Stimulated activated naive CD8-positive, alpha-beta T cell treated with anti-CD3 and anti-CD28 coated beads, Interleukin-15, Interleukin-2, amounts not matched to agents 100 ng/mL and 50 ng/mL, for 24 hours (primary cell): ENCODE results near the gene ODF4.
"Not testable (repeated sequence)": the region's sequence is repeated elsewhere in the genome, so short reads cannot be mapped to it uniquely, and the experiment has no call there.

Experiments used
- H3K27ac Mint-ChIP-seq: one replicate; pipeline ENCODE4 v1.8.0; 2021; ENCODE audit warnings: mild to moderate bottlenecking, mixed read lengths
- H3K27me3 Mint-ChIP-seq: one replicate; pipeline ENCODE4 v1.8.0; 2021; ENCODE audit warnings: mixed read lengths
- H3K36me3 Mint-ChIP-seq: one replicate; pipeline ENCODE4 v1.8.0; 2021; ENCODE audit warnings: low read depth, mixed read lengths
- H3K4me1 Mint-ChIP-seq: one replicate; pipeline ENCODE4 v1.8.0; 2021; ENCODE audit warnings: low read depth, mixed read lengths
- H3K4me3 Mint-ChIP-seq: one replicate; pipeline ENCODE4 v1.8.0; 2021; ENCODE audit warnings: mild to moderate bottlenecking, mixed read lengths
- H3K9me3 Mint-ChIP-seq: one replicate; pipeline ENCODE4 v1.8.0; 2021; ENCODE audit warnings: mixed read lengths

ODF4 gene

GRCh38 chr17:8345052-8345690 is 5.5 kb downstream of the ODF4 start:
- Mint-ChIP-seq H3K27me3 (peaks cover 17% of the 10 kb centered on the region), H3K27ac (no peak overlapping the region), H3K4me3 (no peak overlapping the region), H3K4me1 (no peaks in the 10 kb centered on the region), H3K36me3 (no peaks in the 10 kb centered on the region), H3K9me3 (no peaks in the 10 kb centered on the region)

DNA sequence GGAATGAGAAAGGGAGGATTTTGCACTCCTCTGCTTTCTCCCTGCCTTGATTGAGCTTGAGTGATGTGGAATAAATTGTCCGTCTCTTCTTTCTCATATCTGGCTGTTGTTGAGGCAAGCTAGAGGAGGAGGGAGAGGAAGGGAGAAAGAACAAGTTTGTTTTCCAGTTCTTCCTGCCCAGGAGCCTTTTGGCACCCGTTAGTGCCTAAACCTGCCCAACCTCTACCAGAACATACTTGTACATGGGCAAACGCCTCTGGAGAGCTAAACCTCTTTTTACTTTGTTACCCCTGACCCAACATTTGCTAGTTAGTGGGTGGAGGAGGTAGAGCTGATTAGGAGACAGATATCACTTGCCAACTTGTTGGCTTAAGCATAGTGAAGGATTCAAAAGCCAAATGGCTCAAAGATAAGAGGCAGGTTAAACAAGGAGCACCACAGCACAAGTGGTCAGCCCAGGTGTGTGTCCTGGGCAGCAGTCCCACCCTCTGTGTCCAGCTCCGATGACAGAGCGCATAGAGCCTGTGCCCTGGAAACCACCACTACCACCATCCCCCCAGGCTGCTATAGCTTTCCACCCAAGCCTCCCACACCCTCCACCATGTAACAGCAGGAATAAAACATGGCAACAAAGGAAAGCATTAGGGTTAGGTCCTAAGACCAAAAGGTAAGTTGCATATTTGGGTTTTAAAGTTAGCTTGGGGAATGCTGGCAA is 6.5 kb downstream of the ODF4 start:
- H3K27ac Mint-ChIP-seq, result no peak overlapping the region
- H3K9me3 Mint-ChIP-seq, result no peaks in the 10 kb centered on the region
- H3K4me3 Mint-ChIP-seq, result no peak overlapping the region
- no peaks in the 10 kb centered on the region for H3K4me1 Mint-ChIP-seq
- no peaks in the 10 kb centered on the region for H3K36me3 Mint-ChIP-seq
- H3K27me3 Mint-ChIP-seq, result peaks cover 17% of the 10 kb centered on the region

DNA sequence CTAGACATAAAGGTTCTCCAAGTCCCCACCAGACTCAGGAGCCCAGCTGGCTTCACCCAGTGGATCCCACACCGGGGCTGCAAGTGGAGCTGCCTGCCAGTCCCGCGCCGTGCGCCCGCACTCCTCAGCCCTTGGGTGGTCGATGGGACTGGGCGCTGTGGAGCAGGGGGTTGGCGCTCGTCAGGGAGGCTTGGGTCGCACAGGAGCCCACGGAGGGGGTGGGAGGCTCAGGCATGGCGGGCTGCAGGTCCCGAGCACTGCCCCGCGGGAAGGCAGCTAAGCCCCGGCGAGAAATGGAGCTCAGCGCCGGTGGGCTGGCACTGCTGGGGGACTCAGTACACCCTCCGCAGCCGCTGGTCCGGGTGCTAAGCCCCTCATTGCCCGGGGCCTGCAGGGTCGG is 7.4 kb downstream of the ODF4 start:
- H3K4me3 Mint-ChIP-seq, H3K27ac Mint-ChIP-seq, H3K36me3 Mint-ChIP-seq, H3K9me3 Mint-ChIP-seq, H3K4me1 Mint-ChIP-seq: not testable (repeated sequence)
- peaks cover 17% of the 10 kb centered on the region for H3K27me3 Mint-ChIP-seq

- no peaks in the 10 kb centered on the region for H3K4me1 Mint-ChIP-seq
- H3K27ac Mint-ChIP-seq, result no peak overlapping the region
- no peak overlapping the region for H3K4me3 Mint-ChIP-seq
- no peaks in the 10 kb centered on the region for H3K36me3 Mint-ChIP-seq
- peaks cover 13% of the 10 kb centered on the region for H3K27me3 Mint-ChIP-seq
- no peaks in the 10 kb centered on the region for H3K9me3 Mint-ChIP-seq
Observed at GRCh38 chr17:8350339-8350738, 10.7 kb downstream of the ODF4 start.

DNA sequence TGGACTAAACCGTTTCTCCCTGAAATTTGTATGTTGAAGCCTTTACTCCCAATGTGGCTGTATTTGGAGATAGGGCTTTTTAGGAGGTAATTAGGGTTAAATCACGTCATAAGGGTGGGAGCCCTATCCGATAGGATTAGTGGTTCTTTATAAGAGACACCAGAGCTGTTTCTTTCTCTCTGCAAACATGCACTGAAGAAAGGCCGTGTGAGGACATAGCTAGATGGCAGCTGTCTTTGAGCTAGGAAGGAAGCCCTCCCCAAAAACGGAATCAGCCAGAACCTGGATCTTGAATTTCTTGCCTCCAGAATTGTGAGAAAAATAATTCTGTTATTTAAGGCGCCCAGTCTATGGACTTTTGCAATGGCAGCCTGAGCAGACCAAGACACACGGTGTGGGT is 14.1 kb downstream of the ODF4 start:
- peaks cover 3% of the 10 kb centered on the region for H3K27me3 Mint-ChIP-seq
- H3K36me3 Mint-ChIP-seq, result no peaks in the 10 kb centered on the region
- no peak overlapping the region for H3K4me3 Mint-ChIP-seq
- no peaks in the 10 kb centered on the region for H3K9me3 Mint-ChIP-seq
- H3K4me1 Mint-ChIP-seq, result no peaks in the 10 kb centered on the region
- no peak overlapping the region for H3K27ac Mint-ChIP-seq

GRCh38 chr17:8354236-8354635 is 14.6 kb downstream of the ODF4 start:
- Mint-ChIP-seq H3K27ac (no peak overlapping the region), H3K4me1 (no peaks in the 10 kb centered on the region), H3K36me3 (no peaks in the 10 kb centered on the region), H3K9me3 (no peaks in the 10 kb centered on the region), H3K4me3 (no peak overlapping the region), H3K27me3 (peaks cover 3% of the 10 kb centered on the region)

DNA sequence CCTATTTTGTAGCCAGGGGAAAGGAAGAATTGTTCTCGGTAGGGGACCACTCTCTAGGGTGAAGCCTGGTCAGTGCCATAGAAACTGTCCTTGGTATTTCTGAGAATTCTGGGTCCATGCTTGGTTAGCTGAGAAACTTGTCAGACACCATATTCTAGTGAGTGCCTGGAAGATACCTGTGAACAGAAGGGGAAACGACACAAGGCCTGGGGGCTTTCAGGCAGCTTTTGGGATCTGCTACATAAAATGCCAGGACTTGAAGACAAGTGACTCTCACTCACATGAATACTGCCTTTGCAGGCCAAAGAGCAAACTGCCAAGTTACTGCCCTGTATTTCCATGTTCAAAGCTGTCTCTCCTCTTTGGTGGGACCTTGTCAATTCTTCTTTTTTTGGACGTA is 18.3 kb downstream of the ODF4 start:
- peaks cover 6% of the 10 kb centered on the region for H3K4me1 Mint-ChIP-seq
- H3K9me3 Mint-ChIP-seq, result no peaks in the 10 kb centered on the region
- H3K27me3 Mint-ChIP-seq, result no peaks in the 10 kb centered on the region
- H3K36me3 Mint-ChIP-seq, result no peaks in the 10 kb centered on the region
- no peak overlapping the region for H3K4me3 Mint-ChIP-seq
- H3K27ac Mint-ChIP-seq, result no peak overlapping the region

DNA sequence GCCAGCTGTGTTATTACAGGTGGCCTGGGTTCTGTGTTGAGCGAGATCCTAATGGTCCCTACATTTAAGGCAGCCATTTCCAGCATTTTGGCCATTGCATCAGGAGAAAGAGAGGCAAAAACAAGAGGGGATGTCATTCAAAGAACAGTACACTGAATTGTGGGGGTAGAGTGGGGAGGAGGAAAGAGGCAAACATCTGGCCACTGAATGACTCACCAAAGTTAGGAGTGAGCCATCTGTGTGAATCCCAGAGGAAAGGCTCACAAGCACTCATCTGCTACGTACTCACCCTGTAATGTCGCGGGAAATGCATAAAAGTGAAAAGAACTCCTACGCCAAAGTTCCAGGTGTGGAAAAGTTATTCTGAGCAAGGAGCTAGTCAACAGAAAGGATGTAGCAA is 20.1 kb downstream of the ODF4 start:
- Mint-ChIP-seq H3K9me3 (no peaks in the 10 kb centered on the region), H3K27me3 (no peaks in the 10 kb centered on the region), H3K36me3 (no peaks in the 10 kb centered on the region), H3K4me3 (no peak overlapping the region), H3K27ac (no peak overlapping the region), H3K4me1 (peaks cover 6% of the 10 kb centered on the region)

GRCh38 chr17:8360260-8360659 is 20.6 kb downstream of the ODF4 start:
- Mint-ChIP-seq H3K9me3 (no peaks in the 10 kb centered on the region), H3K4me1 (peaks cover 6% of the 10 kb centered on the region), H3K4me3 (no peak overlapping the region), H3K27ac (no peak overlapping the region), H3K27me3 (no peaks in the 10 kb centered on the region), H3K36me3 (no peaks in the 10 kb centered on the region)

GRCh38 chr17:8360751-8361150 is 21.1 kb downstream of the ODF4 start:
- Mint-ChIP-seq H3K27me3 (no peaks in the 10 kb centered on the region), H3K27ac (no peak overlapping the region), H3K4me3 (no peak overlapping the region), H3K36me3 (no peaks in the 10 kb centered on the region), H3K4me1 (peaks cover 6% of the 10 kb centered on the region), H3K9me3 (no peaks in the 10 kb centered on the region)

GRCh38 chr17:8362651-8363332 is 23.2 kb downstream of the ODF4 start:
- no peak overlapping the region for H3K4me3 Mint-ChIP-seq
- peaks cover 6% of the 10 kb centered on the region for H3K4me1 Mint-ChIP-seq
- no peaks in the 10 kb centered on the region for H3K27me3 Mint-ChIP-seq
- H3K36me3 Mint-ChIP-seq, result no peaks in the 10 kb centered on the region
- H3K9me3 Mint-ChIP-seq, result no peaks in the 10 kb centered on the region
- no peak overlapping the region for H3K27ac Mint-ChIP-seq

GRCh38 chr17:8365143-8365542 is 25.5 kb downstream of the ODF4 start:
- no peak overlapping the region for H3K27ac Mint-ChIP-seq
- H3K27me3 Mint-ChIP-seq, result no peaks in the 10 kb centered on the region
- no peaks in the 10 kb centered on the region for H3K9me3 Mint-ChIP-seq
- H3K36me3 Mint-ChIP-seq, result peaks cover 14% of the 10 kb centered on the region
- H3K4me3 Mint-ChIP-seq, result no peak overlapping the region
- H3K4me1 Mint-ChIP-seq, result peaks cover 5% of the 10 kb centered on the region

DNA sequence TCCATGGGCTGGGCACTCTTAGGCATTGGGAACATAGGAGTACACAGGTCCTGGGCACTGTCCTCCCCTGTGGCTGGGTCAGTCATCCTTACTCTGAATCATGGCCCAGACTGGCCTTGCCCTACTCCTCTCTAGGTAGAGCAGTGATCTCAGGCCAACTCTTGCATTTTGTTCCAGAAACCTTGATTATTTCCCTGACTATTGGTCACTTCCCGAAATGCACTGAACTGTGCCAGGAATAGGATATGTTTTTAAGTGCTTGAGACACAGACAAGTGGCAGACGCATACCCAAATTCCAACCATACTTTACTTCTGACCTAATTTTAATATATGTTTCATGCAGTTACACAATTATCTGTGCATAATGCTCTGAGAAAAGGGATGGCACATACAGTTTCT is 26.6 kb downstream of the ODF4 start:
- Mint-ChIP-seq H3K27ac (no peak overlapping the region), H3K36me3 (peaks cover 16% of the 10 kb centered on the region), H3K9me3 (no peaks in the 10 kb centered on the region), H3K4me1 (peaks cover 9% of the 10 kb centered on the region), H3K4me3 (no peak overlapping the region), H3K27me3 (no peaks in the 10 kb centered on the region)

DNA sequence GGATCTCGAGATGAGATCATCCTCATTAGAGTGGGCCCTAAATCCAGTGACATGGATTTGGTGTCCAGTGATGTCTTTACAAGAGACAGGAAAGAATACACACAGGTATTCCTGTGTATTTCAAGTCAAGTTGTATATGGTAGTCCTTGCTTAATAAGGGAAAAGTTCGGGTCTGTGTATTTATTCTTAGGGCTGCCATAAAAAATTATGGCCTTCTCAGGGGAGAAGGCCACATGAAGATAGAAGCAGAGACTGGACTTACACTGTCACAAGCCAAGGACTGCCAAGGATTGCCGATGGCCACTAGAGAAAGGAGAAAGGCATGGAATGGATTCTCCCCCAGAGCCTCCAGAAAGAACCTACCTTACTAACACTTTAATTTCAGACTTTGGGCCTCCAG is 28.6 kb downstream of the ODF4 start:
- H3K36me3 Mint-ChIP-seq, result peaks cover 16% of the 10 kb centered on the region
- H3K4me3 Mint-ChIP-seq, result no peak overlapping the region
- no peak overlapping the region for H3K27ac Mint-ChIP-seq
- no peaks in the 10 kb centered on the region for H3K9me3 Mint-ChIP-seq
- H3K27me3 Mint-ChIP-seq, result no peaks in the 10 kb centered on the region
- H3K4me1 Mint-ChIP-seq, result peaks cover 9% of the 10 kb centered on the region

DNA sequence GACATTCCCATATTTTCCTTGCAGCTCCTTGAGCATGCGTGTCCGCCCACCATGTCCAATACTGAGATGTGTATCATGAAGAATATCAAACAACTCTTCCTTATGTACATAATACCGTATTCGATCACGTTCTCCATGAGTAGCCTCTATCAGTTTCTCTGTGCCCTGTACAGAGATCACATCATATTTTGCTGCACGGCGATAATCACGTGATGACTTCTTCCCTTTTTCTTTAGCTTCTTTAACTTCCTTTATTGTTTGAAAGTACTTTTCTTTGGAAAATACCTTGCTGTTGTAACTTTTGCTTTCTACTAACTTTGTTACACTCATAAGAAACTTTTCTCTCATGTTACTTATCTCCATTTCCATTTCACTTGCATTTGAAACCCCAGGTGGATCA is 30.3 kb downstream of the ODF4 start:
- peaks cover 9% of the 10 kb centered on the region for H3K4me1 Mint-ChIP-seq
- peak overlapping the region; percentile 11 for H3K27ac Mint-ChIP-seq
- H3K4me3 Mint-ChIP-seq, result no peak overlapping the region

More for the DNA sequence above, 30.3 kb downstream of the ODF4 start:
- H3K36me3 Mint-ChIP-seq, result peaks cover 16% of the 10 kb centered on the region
- no peaks in the 10 kb centered on the region for H3K27me3 Mint-ChIP-seq
- H3K9me3 Mint-ChIP-seq, result no peaks in the 10 kb centered on the region
